ENCODE measurements around the gene NAA38.

Gene NAA38

DNA sequence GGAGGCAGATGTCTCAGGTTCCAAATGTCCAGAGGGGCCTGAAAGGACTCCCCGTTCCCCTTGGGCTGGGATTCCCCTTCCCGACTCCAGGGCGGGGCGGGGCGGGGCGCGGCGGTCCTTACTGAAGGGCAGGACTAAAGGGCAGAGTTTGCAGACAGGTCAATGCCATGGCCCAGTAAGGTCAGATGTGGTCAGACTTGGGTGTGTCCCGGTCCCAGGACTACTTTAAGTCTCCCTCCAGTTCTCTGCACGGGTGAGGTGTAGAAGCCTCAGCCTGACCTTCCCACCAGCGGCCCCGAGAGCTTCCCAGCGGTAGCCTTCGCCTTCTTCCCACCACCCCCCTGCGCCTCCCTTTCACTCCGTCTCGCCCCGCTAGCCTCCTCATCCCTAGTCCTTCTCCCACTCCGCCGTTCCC is 22.8 kb downstream of the NAA38 start:
- in situ Hi-C loops (cut with MboI; ENCODE audit: low pct_unique_long_range_greater_than_20kb, low sequenced_read_pairs) = no loop called here
- no peak for DNase-seq

DNA sequence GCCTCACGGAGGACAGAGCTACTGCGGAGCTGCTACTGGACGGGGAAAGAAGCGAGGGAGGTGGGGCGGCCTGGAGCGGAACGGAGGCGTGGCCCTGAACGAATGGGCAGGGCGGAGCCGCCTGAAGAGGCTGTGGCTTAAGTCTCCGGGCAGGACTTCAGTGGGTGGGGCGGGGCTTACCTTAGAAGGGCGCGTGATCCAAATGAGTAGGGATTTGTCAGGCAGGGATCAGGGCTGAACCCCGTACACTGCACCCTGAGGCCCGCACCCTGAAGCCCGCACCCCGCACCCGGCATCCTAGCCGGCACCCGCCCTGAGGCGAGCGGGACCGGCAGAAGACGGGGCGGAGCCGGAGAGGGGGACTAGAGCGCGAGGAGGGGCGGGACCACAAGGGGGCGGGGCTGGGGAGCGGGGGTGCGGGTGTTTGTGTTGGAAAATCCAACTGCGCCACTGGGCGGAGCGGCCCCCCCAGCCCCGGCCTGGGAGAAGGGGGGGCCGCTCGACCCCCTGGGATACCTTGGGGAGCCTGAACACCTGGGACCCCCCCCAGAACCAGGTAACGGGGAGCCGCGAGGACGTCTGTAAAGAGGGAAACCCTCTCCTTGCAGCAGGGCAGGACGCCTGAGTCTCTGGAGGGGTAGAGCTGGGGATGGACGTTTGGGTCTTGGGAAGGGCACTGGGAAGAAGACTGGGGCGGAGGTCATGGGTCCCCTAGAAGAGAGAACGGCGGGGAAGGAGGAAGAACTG is 23.4 kb downstream of the NAA38 start, which contains the start of gene KDM6B:
TSS of gene KDM6B (plus strand) at position 423 of the 747 bp plus-strand sequence. CDS start 11,338 bp downstream, outside the sequence.
- DNase-seq = peak; percentile 97
- in situ Hi-C loops (cut with MboI; ENCODE audit: low pct_unique_long_range_greater_than_20kb, low sequenced_read_pairs) = no loop called here

DNA sequence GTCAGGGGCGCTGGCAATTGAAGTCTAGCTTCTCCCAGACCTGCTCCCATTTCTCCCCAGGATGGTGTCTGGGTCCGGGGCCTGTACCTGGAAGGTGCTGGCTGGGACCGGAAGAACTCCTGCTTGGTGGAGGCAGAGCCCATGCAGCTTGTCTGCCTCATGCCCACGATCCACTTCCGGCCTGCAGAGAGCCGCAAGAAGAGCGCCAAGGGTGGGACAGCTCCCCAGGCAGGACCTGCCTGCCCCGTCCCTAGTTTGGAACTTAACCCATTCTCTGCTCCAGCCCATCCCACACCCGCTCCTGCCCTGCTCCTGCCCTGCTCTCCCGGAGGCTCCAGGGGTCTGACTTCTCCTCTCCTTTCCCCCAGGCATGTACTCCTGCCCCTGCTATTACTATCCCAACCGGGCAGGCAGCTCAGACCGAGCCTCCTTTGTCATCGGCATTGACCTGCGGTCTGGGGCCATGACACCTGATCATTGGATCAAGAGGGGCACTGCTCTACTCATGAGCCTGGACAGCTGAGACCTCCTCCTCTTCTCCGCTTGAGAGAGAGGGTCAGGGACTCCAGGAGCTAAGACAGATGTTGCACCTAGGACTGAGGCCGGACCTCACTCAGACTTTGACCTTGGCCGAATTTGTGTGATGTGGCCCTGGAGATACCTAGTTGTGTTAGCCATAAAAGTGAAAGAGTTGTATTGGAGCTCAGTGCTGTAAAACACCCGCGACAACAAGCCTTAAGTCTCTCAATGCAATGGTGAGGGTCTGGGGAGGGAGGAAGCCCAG is 24.2 kb downstream of the NAA38 start:
- in situ Hi-C loops (cut with MboI; ENCODE audit: low pct_unique_long_range_greater_than_20kb, low sequenced_read_pairs) = no loop called here
- no peak for DNase-seq

DNA sequence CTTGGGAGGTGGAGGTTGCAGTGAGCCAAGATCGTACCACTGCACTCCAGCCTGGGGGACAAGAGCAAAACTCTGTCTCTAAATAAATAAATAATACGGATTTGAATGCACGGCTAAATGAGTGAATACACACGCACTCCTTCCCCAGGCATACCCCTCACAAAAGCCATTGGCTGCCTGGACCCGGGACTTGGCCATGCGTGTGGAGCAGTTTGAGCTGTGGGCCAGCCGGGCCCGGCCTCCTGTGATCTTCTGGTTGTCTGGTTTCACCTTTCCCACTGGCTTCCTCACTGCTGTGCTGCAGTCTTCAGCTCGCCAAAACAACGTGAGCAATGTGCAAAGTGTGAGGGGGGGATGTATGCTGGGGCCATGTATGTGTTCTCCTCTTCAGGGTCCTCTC is 24.9 kb downstream of the NAA38 start:
- in situ Hi-C loops (cut with MboI; ENCODE audit: low pct_unique_long_range_greater_than_20kb, low sequenced_read_pairs) = no loop called here
- no peak for DNase-seq

DNA sequence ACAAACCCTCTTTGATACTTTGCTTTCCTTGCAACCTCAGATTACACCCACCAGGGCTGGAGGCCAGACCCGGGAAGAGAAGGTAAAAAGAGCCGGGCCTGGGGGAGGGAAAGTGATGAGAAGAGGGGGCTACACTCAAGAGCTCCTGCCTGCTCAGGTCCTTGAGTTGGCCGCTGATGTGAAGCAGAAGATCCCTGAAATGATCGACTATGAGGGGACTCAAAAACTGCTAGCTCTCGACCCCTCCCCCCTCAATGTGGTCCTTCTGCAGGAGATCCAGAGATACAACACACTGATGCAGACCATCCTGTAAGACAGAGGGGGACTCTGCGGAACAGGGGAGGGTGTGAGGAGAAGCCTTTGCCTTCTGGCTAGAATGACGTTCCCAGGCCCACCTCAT is 26.1 kb downstream of the NAA38 start:
- no peak for DNase-seq
- in situ Hi-C loops (cut with MboI; ENCODE audit: low pct_unique_long_range_greater_than_20kb, low sequenced_read_pairs) = no loop called here

DNA sequence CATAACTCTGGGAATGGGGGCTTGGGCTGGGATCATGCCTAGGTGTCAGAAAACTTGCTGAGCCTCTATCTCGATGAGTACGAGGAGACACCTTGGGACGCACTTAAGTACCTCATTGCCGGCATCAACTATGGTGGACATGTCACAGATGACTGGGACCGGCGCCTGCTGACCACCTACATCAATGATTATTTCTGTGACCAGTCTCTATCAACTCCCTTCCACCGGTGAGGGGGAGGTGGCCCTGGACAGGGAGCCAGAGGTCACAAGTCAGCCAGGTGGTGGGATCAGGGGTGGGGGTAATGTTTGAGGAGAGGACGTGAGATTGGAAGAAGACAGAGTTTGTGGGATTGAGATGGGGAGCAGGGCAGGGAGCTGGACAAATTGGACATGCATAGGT is 26.7 kb downstream of the NAA38 start:
- in situ Hi-C loops (cut with MboI; ENCODE audit: low pct_unique_long_range_greater_than_20kb, low sequenced_read_pairs) = no loop called here
- DNase-seq = no peak

DNA sequence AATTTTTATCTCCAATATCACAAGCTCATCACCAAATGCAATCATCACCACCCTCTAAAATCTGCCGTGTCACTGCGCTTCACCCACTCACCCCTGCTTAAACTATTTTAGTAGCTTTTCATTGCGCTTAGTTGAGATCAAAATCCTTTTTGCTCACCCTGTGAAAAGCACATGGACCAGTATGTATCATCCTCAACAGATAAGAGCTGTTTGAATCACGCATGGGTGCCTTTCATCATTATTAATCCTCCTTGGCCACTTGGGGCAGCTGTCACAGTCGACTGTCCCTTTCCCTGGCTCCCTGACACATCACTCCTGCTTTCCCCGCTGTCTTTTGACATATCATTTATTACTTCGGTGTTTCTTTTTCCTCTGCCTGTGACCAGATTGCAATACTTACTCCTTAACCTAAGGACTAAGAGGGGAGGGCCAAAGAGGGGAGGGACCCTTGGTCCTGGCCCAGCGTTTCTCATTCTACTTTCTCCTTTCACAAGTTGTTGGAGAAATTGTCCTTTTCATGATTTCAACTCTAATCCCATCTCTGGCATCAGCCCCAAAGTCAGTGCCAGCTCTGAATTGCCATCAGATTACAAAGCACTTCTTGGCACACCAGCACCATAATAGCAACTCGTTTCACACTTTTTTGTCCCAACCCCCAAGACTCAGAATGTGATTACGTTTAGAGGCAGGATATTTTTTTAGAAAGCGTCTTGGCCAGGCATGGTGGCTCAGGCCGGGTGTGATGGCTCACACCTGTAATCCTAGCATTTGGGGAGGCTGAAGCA is 32.0 kb downstream of the NAA38 start:
- in situ Hi-C loops (cut with MboI; ENCODE audit: low pct_unique_long_range_greater_than_20kb, low sequenced_read_pairs) = no loop called here
- no peak for DNase-seq

DNA sequence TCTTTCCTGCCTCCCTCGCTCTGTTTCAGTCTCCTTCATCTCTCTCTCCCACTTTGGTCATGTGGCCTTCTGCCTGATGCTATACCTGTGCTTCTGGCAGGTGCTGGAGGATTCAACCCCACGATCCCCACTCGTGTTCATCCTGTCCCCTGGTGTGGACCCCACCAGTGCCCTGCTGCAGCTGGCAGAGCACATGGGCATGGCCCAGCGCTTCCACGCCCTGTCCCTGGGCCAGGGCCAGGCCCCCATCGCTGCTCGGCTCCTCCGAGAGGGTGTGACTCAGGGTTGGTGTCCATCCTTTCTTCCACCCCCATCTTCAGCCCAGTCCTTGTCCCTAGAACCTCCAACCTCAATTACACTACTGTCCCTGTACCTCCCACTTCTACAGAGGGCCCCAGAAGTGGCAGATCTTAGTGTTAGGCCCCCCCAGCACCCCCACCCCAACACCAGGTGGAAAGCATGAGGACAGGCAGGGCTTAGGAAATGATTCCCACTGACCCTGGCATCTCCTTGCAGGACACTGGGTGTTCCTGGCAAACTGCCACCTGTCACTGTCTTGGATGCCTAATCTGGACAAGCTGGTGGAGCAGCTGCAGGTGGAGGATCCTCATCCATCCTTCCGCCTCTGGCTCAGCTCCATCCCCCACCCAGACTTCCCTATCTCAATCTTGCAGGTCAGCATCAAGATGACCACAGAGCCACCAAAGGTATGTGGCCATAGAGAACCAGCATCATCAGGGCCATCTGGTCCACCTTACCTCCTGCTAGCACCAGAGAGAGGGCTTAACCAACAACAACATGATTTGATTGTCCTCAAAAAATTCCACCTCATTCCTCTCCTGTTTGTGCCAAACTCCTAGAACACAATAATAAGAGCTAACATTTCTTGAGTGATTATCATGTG is 33.1 kb downstream of the NAA38 start:
- no peak for DNase-seq
- in situ Hi-C loops (cut with MboI; ENCODE audit: low pct_unique_long_range_greater_than_20kb, low sequenced_read_pairs) = no loop called here

DNA sequence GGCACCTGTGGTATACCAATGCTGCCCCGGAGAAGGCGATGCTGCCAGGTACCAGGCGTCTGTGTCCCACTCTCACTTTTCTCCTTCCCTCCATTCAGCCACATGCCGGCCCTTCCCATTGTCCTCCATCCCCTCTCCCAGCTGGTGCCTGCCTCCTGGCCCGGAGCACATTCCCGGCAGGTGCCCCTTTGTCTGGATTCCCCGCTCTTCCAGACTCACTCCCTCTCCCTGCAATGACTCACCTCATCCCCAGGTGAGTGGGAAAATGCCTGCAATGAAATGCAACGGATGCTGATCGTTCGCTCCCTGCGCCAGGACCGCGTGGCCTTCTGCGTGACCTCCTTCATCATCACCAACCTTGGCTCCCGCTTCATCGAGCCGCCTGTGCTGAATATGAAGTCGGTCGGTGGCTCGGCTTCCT is 33.8 kb downstream of the NAA38 start:
- no peak for DNase-seq
- in situ Hi-C loops (cut with MboI; ENCODE audit: low pct_unique_long_range_greater_than_20kb, low sequenced_read_pairs) = no loop called here

DNA sequence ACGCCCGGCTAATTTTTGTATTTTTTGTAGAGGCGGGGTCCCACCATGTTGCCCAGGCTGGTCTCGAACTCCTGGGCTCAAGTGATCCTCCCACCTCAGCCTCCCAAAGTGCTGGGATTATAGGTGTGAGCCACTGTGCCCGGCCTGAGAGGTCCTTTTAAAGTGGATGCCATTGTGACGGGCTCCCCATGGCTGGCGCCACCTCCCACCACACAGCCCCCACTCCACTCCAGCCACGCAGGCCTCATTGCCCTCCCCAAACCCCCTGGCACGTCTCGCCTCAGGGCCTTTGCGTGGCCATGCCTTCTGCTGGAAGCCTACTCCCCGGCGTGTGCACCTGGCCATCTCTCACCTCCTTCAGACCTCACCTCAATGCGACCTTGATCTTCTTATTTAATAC is 35.2 kb downstream of the NAA38 start:
- in situ Hi-C loops (cut with MboI; ENCODE audit: low pct_unique_long_range_greater_than_20kb, low sequenced_read_pairs) = no loop called here
- no peak for DNase-seq

DNA sequence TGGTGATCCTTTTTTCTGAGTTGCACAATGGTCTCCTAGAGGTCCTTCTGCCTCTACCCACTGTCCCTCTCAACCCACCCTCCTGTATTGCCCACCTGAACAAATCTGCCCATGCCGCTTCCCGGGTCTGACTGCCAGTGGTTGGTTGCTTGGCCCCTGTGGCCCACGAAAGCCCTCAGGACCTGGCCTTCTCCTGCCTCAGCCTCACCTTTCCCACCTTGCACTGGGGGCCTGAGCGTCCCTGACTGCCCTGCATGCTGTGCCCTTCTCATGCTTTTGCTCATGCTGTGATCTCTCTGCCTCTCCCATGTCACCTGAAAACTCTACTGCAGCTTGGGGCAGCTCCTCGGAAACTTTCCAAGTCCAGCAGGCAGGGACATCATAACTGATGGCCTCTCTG is 37.1 kb downstream of the NAA38 start:
- in situ Hi-C loops (cut with MboI; ENCODE audit: low pct_unique_long_range_greater_than_20kb, low sequenced_read_pairs) = no loop called here
- DNase-seq = no peak

DNA sequence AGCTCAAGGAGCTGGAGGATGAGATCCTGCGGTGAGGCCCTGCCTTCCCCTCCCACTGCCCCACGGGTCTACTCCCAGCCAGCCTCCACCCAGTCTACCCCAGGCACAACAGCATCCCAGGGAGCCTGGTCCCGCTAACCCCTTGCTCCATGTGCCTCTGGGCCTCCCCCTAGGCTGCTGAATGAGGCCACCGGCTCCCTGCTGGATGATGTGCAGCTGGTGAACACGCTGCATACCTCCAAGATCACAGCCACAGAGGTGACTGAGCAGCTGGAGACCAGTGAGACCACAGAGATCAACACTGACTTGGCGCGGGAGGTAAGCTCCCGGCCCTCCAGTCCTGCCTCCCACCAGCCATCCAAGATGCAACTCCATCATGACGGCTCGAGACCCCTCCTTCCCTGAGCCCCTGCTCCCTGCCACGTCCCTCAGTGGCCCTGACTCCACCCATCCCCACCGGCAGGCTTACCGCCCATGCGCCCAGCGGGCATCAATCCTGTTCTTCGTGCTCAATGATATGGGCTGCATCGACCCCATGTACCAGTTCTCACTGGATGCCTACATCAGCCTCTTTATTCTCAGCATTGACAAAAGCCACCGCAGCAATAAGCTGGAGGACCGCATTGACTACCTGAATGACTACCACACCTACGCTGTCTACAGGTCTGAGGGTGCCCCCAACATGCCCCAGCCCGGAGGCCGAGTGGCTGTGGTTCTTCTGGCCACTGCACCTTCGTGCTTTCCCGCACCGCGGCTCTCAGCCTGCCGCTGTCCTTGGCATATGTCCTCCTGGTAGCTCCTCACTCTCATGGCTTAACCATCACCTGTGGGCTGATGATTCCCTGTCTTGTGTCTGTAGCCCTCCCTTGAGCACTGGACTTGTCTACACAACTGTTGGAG is 38.4 kb downstream of the NAA38 start:
- in situ Hi-C loops (cut with MboI; ENCODE audit: low pct_unique_long_range_greater_than_20kb, low sequenced_read_pairs) = no loop called here
- DNase-seq = no peak

DNA sequence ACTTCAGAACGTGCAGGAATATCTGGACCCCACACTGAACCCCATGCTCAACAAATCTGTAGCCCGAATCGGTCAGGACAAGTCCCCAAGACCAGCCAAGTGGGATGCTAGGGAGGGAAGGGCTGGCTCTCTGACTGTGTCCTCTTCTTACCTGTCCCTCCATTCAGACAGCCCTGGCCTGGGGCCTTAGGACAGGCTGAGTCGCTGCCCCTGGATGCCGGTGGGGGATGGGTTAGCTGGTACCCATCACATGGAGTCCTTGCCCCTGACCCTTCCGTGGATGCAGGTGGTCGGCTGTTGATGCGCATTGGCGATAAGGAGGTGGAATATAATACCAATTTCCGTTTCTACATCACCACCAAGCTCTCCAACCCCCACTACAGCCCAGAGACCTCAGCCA is 39.3 kb downstream of the NAA38 start:
- in situ Hi-C loops (cut with MboI; ENCODE audit: low pct_unique_long_range_greater_than_20kb, low sequenced_read_pairs) = no loop called here
- DNase-seq = no peak

DNA sequence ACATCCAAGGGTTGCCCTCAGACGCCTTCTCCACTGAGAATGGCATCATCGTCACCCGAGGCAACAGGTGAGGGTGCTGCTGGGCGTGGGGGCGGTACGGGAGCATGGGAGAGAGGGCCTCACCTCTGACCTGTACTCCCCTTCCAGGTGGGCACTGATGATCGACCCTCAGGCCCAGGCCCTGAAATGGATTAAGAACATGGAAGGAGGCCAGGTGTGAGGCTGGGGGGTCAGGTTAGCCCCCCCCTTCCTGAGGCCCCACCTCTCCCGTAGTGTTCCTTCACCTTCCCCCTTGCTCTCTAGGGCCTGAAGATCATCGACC is 39.8 kb downstream of the NAA38 start:
- no peak for DNase-seq
- in situ Hi-C loops (cut with MboI; ENCODE audit: low pct_unique_long_range_greater_than_20kb, low sequenced_read_pairs) = no loop called here

DNA sequence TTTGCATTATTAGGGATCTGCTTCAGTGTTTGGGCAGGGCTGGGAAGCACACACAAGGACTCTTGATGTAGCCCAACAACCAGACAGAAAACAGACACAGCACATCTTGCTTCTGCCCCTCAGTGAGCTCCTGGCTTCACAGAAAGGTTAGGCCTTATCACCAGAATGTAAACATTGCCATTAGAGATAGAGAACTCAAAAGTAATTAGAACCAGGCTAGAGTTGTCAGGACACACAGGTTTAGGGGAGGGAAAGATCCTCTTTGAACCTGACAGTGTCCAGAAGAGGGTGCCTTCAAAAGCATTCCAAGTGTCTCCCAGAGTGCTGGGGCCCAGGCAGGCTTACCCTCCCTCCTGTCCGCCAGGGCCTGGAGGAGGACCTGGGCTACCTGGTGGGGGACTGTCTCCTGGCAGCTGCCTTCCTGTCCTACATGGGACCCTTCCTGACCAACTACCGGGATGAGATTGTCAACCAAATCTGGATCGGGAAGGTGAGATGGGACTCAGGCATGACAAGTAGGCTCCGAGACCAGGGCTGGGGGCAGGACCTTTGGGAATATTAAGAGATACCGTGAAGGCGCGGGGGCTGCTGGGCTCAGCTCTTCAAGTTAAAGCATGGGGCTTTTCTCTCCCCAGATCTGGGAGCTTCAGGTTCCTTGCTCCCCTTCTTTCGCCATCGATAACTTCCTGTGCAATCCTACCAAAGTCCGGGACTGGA is 40.3 kb downstream of the NAA38 start:
- DNase-seq = no peak
- in situ Hi-C loops (cut with MboI; ENCODE audit: low pct_unique_long_range_greater_than_20kb, low sequenced_read_pairs) = no loop called here

DNA sequence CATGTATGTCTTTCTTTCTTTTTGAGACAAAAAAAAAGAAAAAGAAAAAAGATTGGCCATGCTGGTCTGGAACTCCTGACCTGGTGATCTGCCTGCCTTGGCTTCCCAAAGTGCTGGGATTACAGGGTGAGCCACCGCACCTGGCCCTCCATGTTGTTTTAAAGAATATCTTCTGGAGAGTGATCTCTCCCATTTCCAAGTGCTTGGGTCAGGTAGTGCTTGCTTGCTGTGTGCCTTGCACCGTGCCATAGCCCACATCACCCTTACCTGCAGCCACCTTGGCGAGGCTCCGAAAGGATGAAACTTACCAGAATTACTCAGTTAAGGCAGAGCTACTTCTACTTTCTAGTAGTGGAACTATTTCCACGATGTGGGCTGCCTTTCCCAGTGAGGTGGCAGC is 42.4 kb downstream of the NAA38 start:
- DNase-seq = no peak
- in situ Hi-C loops (cut with MboI; ENCODE audit: low pct_unique_long_range_greater_than_20kb, low sequenced_read_pairs) = no loop called here

DNA sequence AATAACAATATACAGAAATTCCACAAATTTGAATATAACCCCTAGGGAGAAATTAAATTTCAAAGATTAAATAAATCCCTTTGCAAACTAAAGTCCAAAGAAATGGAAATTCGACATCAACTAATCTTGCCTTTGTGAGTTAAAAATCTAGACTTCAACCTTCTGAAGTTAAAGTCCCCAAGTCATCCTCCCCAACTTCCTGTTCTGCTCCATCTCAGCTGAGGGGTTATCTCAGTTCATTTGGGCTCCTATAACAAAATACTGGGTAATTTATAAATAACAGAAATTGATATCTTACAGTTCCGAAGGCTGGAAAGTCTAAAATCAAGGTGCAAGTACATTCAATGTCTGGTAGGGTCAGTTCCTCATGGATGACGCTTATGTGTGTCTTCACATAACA is 46.1 kb downstream of the NAA38 start:
- in situ Hi-C loops (cut with MboI; ENCODE audit: low pct_unique_long_range_greater_than_20kb, low sequenced_read_pairs) = no loop called here
- peak; percentile 11 for DNase-seq

Data from KBM-7 (cell line).